Suppressor macrophage treated with lipopolysaccharide for 4 hours (primary cell): Measurements from ENCODE around the gene RPP25L.
A peak's percentile ranks its signal among the peaks of the same experiment; 100 is the strongest.
"Not testable (repeated sequence)": the region's sequence is repeated elsewhere in the genome, so short reads cannot be mapped to it uniquely, and the experiment has no call there.

Experiments used
- DNase-seq: peaks from one replicate; pipeline ENCODE4 v3.0.0-alpha.2; 2020

RPP25L gene, protein sequence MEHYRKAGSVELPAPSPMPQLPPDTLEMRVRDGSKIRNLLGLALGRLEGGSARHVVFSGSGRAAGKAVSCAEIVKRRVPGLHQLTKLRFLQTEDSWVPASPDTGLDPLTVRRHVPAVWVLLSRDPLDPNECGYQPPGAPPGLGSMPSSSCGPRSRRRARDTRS

DNA sequence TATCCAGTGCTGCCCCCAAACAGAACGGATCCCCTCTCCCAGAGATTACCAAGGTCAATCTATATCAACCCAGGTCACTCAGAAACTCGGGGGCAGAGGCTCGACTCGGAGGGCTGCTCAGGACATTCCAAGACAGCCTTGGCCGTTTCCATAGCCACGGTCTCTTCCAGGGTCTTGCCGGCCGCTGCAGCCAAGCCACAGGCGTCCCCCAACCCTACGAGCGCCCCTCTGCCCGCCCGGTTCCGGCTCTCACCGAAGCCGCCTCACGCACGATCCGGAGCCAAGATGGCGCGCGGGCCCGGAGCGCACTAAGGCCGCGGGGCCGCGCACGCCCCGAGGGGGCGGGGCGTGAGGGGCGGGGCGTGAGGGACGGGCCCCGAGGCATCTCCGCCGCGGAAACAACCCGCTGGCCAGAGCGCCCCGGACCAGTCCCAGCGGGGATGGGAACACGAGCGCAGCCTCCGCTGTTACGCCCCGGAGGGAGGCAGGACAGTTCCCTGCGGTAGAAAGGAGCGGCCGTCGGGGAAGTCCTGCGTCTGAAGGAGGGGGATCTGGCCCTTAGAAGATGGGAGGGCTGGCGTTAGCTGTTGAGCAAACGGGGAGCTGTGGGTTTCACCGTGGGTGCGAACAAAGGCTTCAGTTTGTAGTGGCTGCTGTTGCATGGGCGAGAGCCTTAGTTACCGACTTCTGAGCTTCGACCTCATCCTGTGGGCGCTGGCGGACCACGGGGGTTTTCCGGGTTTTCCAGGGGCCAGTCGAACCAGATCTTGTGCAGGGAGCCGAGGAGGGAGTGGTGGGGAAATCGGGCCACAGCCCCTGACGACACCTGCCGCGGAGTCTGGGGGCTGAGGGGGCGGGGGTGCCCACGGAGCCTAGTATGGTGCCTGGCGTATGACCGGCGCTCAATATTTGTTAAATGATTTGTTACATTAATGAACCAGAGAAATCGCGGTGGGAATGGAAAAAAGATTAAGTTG, at the start of gene RPP25L:
TSS of gene RPP25L (minus strand) at position 287 of the 977 bp plus-strand sequence. CDS start 801 bp downstream, outside the sequence.
- peak; percentile 96 for DNase-seq

DNA sequence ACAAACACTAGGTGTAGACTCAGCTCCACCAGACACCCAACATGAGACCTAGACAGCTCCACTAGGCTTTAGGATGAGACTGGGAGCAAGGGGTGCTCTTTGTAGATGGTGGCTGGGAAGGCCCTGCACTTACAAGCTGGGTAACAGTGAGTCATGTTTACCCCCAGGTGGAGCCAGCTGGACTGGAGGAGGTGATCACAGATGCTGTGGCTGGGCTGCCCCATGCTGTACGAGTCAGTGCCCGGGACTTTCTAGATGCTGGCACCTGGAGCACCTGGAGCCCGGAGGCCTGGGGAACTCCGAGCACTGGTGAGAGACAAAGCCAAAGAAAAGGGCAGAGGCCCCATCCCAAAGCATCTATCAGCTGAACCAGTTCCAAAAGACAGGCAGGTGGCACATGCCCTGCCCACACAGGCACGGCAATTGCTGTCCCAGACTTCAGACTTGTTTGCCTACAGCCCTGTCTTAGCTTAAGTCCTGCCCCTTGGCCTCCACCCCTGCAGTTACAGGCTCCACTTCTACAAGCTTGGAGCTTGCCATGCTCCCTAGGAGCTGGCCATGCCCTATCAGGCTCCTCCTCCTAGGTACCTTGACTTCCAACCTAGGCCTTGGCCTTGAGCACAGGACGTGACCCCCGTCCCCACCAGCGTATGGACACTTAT, 47.8 kb upstream of the RPP25L start:
- no peak for DNase-seq

DNA sequence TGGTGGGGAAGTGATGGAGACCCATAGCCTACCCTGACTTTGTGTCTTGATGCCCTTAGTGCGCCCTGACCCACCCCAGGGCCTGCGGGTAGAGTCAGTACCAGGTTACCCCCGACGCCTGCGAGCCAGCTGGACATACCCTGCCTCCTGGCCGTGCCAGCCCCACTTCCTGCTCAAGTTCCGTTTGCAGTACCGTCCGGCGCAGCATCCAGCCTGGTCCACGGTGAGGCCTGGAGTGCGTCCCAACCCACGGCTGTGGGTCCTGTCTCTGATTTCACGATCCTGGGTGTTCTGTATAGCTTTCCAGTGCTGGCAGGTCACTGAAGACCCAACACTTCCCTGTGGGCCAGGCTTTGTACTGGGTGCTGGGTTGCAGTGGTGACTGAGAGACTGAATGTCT, 46.6 kb upstream of the RPP25L start:
- no peak for DNase-seq

DNA sequence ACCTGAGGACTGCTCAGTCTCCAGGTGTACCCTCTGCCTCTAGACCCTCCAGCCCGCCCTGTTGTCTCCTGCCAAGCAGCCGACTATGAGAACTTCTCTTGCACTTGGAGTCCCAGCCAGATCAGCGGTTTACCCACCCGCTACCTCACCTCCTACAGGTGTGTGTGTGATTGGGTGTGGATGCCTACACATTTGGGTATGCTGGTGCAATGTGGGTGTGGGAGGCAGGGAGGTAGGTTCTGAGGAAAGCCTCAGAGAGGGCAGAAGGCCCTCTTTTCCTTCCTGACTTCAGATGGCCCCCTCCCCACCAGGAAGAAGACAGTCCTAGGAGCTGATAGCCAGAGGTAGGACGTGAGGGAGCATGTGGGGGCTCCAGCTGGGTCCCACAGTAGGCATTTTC, 45.1 kb upstream of the RPP25L start:
- no peak for DNase-seq

DNA sequence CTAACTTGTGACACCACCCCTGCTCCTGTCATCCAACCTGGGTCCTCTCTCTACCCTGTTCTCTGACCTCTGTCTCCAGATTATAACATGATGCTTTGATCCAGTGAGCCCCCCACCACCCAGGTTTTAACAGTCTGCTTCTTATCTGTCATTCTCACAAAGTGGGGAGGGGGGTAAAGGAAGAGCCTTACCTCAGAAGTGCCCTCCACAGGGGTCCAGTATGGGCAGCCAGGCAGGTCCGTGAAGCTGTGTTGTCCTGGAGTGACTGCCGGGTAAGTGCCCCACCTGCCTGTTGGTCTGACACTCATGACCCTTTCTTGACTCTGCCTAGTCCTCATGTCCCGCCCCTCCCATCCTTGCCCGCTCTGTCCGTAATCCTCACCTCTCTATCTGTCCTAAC, 43.5 kb upstream of the RPP25L start:
- DNase-seq, result no peak

DNA sequence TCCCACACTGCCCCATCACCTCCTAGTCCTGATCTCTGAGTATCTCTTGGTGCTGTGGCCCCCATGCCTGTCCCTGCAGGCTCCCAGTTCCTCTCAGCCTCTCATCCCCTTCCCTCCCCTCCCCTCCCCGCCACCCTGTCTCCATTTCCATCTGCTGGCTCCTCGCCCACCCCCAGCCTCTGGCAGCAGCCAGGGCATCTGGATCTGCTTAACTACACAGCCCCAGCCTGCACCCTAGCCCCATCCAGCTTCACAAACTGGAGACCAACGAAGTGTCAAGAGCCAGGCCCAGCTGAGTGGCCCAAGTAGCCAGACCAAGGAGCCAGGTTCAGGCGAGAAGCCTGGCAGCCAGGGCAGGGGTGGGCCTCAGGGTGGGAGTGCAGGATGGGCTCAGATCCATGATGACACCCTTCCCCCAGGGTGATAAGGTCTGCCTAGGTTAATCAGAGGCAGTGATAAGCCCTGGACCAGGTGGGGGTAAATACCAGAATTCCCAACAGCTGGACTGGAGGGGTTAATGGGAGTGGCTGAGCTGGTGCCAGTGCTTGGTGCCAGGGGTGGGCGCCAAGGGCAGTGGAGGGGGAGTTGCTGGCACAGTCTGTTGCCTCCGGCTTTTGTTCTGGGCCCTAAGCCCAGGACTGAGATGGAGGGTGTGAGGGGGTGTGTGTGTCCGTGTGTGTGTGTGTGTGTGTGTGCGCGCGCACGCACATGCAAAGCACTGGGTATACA, 42.6 kb upstream of the RPP25L start:
- no peak for DNase-seq

DNA sequence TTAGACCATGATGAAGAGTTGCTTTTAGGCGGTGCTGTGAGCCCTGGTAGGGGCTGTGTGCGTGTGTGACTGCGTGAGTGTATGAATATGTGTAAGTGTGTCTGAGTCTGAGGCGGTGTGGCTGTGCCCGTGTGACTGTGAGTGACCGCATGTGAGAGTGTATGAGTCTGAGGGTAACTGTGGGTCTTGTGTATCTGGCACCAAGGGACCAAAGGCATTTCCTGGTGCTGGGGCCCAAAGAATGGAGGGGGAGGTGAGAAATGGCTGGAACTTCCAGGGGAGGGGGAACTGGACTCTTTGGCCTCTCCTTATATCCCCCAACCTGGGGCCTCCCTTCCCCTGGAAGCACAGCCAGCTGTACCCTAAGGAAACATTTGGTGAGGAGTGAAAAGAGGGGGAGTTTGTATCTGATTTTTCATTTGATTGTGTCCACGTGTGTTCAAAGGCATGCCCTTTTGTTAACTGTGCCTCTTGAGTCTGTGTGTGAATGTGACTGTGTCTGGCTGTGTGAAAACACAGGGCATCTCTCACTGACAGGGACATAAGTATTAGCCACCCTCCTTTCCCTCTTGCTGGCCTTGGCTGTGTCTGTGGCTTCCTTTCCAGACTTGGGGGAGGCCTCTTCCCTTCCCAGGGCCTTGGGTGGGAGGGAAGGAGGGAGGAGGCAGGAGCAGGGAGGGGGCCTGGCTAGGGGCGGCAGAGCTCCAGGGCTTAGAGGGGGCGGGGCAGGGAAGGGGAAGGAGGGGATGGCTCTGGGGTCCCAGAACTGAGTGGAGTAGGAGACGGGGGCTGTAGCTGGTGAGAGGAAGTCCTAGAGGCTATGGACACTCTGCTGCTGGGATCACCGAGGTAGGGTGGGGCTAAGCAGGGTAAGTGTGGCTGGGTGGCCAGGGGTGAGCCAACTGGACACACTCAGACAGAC, 41.5 kb upstream of the RPP25L start:
- DNase-seq, result no peak

DNA sequence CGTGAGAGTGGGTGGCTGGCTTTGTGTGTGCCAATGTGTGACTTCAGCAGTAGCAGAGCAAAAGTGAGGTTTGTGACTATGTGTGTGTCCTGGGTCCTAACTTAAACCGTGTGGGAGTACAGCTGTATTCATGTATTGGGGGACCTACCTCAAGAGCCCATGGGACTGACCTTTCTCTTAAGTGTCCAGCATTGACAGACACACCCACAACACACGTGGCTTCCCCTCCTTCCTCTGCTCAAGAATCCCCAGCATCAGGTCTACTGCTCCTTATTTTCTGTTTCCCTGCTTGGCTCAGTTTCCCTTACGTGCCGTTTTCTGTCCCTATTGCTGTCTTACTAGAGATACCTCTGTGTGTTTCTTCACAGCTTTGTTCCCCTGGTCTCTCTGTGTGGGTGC, 40.7 kb upstream of the RPP25L start:
- no peak for DNase-seq

DNA sequence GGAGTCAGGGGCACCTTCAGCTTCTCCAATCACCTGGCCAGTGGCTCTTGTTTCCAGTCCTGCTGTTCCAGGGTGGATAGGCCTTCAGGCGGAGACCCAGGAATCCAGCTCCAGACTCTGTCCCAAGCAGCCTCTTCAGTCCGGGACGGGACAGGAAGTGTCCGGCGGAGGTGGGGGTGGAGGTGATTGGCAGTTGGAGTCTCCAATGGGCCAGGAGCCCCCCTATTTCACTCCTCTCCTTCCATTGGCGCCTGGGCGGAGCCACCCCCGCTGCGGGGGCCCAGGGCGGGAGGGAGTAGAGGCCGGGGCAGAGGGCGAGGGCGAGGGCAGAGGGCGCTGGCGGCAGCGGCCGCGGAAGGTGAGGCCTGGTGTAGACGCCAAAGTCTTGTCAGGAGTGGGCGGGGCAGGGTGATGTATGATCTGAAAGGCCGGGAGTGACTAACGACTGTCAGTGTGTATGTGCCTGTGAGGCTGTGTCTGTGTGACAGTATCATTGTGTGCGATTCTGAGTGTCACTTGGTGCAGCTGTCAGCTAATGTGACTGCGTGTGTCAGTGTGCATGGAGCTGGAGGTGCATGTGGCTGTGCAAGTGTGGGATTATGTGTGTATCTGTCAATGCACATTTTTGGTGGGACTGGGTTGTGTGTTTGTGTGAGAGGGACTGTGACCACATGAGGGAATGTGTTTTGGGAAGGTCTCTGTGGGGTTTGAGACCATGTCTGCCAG, 40.1 kb upstream of the RPP25L start, which contains the start of gene IL11RA:
TSS of gene IL11RA (plus strand) at position 310 of the 726 bp plus-strand sequence. CDS start 3,033 bp downstream, outside the sequence.
- peak; percentile 66 for DNase-seq

DNA sequence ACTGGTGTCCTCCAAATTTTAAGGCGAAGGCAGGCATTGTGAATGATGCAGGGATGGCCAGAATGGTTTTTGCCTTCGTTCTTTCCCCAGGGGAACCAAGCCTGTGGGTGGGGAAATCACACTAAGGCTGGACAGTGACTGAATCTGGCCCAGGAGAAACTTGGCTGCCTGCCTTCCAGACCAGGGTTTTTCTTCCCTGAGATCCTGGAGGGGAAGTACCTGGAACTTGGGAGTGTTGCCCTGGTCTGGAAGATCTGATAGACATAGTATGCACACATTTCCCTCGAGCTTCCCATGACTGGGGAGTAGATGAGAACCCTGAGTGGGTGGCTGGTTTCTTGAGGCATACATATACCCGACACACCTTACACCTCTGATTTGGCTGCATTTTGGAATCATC, 39.4 kb upstream of the RPP25L start:
- no peak for DNase-seq

DNA sequence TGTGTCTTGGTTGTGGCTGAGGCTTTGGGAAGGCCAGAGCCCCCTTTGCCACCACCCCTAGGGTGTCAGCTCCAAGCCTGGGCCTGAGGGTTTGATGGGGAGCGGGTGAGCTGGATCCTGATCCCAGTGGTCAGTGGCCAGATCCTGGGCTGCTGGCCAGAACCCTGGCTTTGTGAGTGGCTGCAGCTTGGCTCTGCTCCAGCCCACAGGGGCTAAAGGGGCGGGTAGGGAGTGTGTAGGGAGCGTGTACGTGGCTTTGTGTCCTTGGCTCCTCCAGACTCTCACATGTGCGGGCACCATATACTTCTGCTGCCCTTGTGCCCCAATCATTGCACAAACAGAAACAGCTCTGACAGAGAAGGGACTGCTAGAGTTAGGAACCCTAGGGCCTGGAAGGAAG, 38.9 kb upstream of the RPP25L start:
- no peak for DNase-seq

DNA sequence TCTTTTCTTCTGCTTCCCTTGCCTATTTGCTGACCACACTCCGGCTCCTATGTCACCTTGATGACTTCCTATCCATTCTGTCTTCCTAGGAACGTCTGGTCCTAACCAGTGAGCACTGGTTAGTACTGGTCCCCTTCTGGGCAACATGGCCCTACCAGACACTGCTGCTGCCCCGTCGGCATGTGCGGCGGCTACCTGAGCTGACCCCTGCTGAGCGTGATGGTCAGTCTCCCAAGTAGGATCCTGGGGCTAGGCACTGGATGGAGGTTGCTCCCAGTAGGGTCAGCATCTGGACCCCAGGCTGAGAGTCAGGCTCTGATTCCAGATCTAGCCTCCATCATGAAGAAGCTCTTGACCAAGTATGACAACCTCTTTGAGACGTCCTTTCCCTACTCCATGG, 36.8 kb upstream of the RPP25L start:
- no peak for DNase-seq

DNA sequence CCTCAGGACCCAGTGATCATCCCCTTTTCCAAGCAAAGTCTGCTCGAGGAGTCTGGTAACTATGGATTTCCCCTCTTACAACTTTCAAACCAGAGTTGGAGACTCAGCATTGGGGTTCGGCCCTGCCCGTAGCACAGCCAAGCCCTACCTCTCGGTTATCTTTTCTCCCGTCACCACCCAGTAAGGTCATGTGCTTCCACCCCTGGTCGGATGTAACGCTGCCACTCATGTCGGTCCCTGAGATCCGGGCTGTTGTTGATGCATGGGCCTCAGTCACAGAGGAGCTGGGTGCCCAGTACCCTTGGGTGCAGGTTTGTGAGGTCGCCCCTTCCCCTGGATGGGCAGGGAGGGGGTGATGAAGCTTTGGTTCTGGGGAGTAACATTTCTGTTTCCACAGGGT, 35.8 kb upstream of the RPP25L start:
- no peak for DNase-seq

DNA sequence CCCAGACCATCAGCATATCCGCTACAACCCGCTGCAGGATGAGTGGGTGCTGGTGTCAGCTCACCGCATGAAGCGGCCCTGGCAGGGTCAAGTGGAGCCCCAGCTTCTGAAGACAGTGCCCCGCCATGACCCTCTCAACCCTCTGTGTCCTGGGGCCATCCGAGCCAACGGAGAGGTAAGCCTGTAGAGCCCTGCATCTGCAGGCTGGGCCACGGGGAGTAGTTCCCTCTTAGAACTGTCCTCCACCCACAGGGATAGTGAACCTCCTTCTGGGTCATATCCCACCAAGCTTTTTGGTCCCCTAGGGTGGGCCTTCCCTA, 35.1 kb upstream of the RPP25L start:
- DNase-seq, result no peak

DNA sequence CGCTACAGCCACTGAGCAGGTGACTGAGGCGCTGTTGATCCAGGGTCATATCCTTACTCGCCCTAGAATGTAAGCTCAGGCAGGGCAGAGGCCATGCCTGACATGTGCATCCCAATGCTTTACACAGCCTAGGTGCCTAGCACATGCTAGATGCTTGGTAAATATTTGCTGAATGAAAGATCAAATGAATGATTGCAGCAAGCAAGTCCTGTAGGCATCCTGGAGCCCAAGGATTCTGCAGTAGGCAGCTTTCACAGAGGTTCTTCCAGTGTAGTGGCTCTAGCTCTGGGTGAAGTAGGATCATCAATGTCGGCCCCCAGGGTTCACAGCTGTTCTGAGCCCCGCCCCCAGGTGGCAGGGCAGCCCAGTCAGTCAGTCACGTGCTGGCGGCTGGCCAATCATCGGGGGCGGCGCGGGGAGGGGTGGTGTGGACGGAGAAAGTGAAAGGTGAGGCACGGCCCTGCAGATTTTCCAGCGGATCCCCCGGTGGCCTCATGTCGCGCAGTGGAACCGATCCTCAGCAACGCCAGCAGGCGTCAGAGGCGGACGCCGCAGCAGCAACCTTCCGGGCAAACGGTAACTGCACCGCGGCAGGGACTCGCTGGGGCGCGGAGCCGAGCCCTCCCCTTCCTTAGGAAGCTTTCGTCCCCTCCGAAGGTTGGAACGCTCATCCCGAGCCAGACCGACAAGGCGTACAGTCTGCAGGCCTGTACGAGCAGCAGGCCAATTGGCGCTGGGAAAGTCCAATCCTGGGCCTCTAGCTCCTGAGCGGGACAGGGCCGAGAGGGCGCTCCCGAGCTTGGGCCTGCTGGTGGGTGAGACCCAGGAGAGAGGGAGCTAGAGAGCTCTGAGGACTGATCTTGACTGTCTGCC, 34.5 kb upstream of the RPP25L start, which contains the start of gene GALT:
TSS of gene GALT (plus strand) at position 465 of the 873 bp plus-strand sequence. CDS start at position 495, 30 bp downstream.
- peak; percentile 92 for DNase-seq

DNA sequence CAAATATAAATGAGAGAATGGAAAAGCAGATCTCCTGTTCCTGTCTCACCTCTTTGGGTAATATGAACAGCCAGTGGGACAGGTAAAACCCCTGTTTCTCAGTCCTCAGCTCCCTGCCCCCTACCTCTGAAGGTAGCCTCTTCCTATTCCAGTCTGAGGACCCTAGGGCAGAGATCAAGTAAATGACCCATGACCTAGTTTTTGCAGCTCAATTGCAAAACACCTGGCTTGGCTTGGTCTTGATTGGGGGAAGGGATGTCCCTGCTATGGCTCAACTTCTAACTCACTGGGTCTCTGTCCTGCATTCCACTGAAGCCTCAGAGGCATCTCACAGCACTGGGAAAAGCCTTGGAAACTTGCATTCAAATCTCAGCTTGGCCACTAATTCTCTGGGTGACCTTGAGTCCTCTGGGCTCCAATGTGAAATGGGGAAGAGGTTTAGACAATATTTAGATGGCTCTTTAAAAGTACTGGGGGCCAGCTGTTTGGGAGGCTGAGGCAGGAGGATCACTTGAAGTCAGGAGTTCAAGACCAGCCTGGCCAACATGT, 32.9 kb upstream of the RPP25L start:
- no peak for DNase-seq

DNA sequence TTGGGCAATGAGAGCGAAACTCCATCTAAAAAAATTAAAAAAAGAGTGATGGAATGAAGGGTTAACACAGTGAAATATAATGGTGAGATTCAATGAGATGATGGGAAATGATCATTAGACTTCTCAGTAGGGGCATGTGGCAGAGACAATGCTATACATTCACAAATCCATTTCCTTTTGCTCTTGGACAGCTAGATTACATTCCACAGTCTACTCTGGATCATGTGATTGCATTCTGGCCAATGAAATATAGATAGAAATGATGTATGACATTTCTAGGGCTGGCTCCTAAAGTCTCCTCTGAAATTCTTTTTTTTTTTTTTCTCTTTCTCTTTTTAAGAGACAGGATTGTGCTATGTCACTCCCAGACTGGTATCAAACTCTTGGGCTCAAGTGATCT, 30.8 kb upstream of the RPP25L start:
- no peak for DNase-seq

DNA sequence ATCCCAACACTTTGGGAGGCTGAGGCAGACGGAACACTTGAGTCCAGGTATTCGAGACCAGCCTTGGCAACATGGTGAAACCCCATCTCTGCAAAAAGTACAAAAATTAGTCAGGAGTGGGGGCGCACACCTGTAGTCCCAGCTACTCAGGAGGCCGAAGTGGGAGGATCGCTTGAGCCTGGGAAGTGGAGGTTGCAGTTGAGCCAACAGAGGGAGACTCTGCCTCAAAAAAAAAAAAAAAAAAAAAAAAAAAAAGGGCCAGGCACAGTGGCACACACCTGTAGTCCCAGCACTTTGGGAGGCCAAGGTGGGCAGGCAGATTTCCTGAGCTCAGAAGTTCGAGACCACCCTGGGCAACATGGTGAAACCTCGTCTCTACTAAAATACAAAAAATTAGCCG, 27.4 kb upstream of the RPP25L start:
- DNase-seq, result not testable (repeated sequence)

DNA sequence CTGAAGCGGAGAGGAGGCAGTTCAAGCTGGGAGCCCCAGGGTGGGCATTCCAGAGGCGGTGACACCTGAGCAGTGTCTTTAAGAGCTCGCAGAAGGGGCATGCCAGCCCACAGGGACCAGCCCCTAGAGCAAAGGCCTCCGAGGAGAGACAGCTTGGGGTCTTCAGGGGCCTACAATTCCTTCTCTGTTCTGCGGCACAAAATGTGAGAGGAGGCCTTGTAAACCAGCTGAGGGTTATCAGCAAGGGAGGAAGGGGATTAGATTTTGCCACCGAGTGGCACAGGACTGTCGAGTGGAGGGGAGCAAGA, 26.2 kb upstream of the RPP25L start:
- no peak for DNase-seq
